ENCODE data around the gene MTERF1.

The MTERF1 gene

GRCh38 chr7:91864070-91864469, 16.4 kb downstream of the MTERF1 start:
- no peak for DNase-seq (ENCODE audit: low spot score)
- TF ChIP-seq CTCF (IDR thresholded peaks at IDR 0.05; ENCODE audit: extremely low read depth, missing control alignments), result no peak

- TF ChIP-seq CTCF (IDR thresholded peaks at IDR 0.05; ENCODE audit: extremely low read depth, missing control alignments), result no peak
- peak; percentile 6 for DNase-seq (ENCODE audit: low spot score)
Observed at GRCh38 chr7:91852263-91852741, 28.2 kb downstream of the MTERF1 start.

GRCh38 chr7:91850455-91850854, 30.0 kb downstream of the MTERF1 start:
- TF ChIP-seq CTCF (IDR thresholded peaks at IDR 0.05; ENCODE audit: extremely low read depth, missing control alignments), result no peak
- DNase-seq (ENCODE audit: low spot score), result no peak

- DNase-seq (ENCODE audit: low spot score), result no peak
- TF ChIP-seq CTCF (IDR thresholded peaks at IDR 0.05; ENCODE audit: extremely low read depth, missing control alignments), result no peak
Observed at GRCh38 chr7:91847876-91848588, 32.5 kb downstream of the MTERF1 start.

- DNase-seq (ENCODE audit: low spot score), result no peak
- no peak for TF ChIP-seq CTCF (IDR thresholded peaks at IDR 0.05; ENCODE audit: extremely low read depth, missing control alignments)
Observed at GRCh38 chr7:91847231-91847630, 33.3 kb downstream of the MTERF1 start.

- TF ChIP-seq CTCF (IDR thresholded peaks at IDR 0.05; ENCODE audit: extremely low read depth, missing control alignments), result no peak
- DNase-seq (ENCODE audit: low spot score), result no peak
Observed at GRCh38 chr7:91846436-91846835, 34.1 kb downstream of the MTERF1 start.

GRCh38 chr7:91843831-91844230, 36.7 kb downstream of the MTERF1 start:
- peak; percentile 6 for DNase-seq (ENCODE audit: low spot score)
- no peak for TF ChIP-seq CTCF (IDR thresholded peaks at IDR 0.05; ENCODE audit: extremely low read depth, missing control alignments)

Measured in GM20000 (cell line).